Esophagus muscularis mucosa (tissue), 4 donors: Measurements from ENCODE around the gene CAMK2A.

Experiments
- EP300 ChIP-seq: sonication (generic); formaldehyde crosslinking; IDR thresholded peaks from one replicate; pipeline ENCODE4 v1.6.1; 2017; ENCODE audit warnings: antibody characterized with exemption
- POLR2A ChIP-seq: fragments of 450-650 bp; IDR thresholded peaks from one replicate; pipeline ENCODE4 v1.6.1; 2017; ENCODE audit warnings: antibody characterized with exemption, moderate library complexity, mild to moderate bottlenecking, low read depth
- POLR2AphosphoS5 ChIP-seq, 2 donors: sonication (generic); formaldehyde crosslinking; IDR thresholded peaks; one replicate each; pipeline ENCODE4 v1.6.1; 2017; ENCODE audit warnings: antibody characterized with exemption in 2 of 2
- TF ChIP-seq, protein P1 (sequence below), 3 experiments: fragments of 200-600 bp in 2 of 3; fragments of 450-650 bp in 1 of 3; sonication (generic) in 2 of 3; IDR thresholded peaks; one replicate each; pipeline ENCODE4 v1.5.1; 2017 to 2019; ENCODE audit warnings: antibody characterized with exemption in 3 of 3, mild to moderate bottlenecking in 2 of 3, moderate library complexity in 1 of 3

DNA sequence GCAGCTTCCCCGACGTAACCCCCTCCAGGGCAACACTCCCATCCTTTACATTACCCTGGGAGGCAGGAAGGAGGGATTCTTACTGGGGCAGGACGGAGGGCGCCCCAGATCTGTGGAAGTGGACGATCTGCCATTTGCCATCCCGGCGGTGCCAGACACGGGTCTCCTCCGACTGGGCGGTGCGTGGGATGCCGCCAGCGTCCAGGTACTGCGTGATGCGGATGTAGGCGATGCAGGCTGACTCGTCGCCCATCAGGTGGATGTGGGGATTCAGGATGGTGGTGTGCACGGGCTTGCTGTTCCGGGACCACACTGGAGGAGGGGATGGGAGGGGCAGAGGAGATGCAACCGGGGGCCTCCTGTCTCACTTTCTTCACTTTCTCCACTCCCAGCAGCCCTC lies 66.7 kb downstream of the CAMK2A start:
- TF ChIP-seq, protein P1, sequence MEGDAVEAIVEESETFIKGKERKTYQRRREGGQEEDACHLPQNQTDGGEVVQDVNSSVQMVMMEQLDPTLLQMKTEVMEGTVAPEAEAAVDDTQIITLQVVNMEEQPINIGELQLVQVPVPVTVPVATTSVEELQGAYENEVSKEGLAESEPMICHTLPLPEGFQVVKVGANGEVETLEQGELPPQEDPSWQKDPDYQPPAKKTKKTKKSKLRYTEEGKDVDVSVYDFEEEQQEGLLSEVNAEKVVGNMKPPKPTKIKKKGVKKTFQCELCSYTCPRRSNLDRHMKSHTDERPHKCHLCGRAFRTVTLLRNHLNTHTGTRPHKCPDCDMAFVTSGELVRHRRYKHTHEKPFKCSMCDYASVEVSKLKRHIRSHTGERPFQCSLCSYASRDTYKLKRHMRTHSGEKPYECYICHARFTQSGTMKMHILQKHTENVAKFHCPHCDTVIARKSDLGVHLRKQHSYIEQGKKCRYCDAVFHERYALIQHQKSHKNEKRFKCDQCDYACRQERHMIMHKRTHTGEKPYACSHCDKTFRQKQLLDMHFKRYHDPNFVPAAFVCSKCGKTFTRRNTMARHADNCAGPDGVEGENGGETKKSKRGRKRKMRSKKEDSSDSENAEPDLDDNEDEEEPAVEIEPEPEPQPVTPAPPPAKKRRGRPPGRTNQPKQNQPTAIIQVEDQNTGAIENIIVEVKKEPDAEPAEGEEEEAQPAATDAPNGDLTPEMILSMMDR (IDR thresholded peaks at IDR 0.05) = no peak
- TF ChIP-seq POLR2A = no peak
- TF ChIP-seq POLR2AphosphoS5 (IDR thresholded peaks at IDR 0.05) = no peak
- TF ChIP-seq EP300 = no peak
